Stimulated activated naive CD8-positive, alpha-beta T cell treated with anti-CD3 and anti-CD28 coated beads, Interleukin-15, Interleukin-2, amounts not matched to agents 100 ng/mL and 50 ng/mL, for 24 hours (primary cell): Measurements from ENCODE around the gene HCRTR1.
A peak's percentile ranks its signal among the peaks of the same experiment; 100 is the strongest.

Source experiments
- H3K27ac Mint-ChIP-seq: one replicate; pipeline ENCODE4 v1.8.0; 2021; ENCODE audit warnings: mild to moderate bottlenecking, mixed read lengths
- H3K27me3 Mint-ChIP-seq: one replicate; pipeline ENCODE4 v1.8.0; 2021; ENCODE audit warnings: mixed read lengths
- H3K36me3 Mint-ChIP-seq: one replicate; pipeline ENCODE4 v1.8.0; 2021; ENCODE audit warnings: low read depth, mixed read lengths
- H3K4me1 Mint-ChIP-seq: one replicate; pipeline ENCODE4 v1.8.0; 2021; ENCODE audit warnings: low read depth, mixed read lengths
- H3K4me3 Mint-ChIP-seq: one replicate; pipeline ENCODE4 v1.8.0; 2021; ENCODE audit warnings: mild to moderate bottlenecking, mixed read lengths
- H3K9me3 Mint-ChIP-seq: one replicate; pipeline ENCODE4 v1.8.0; 2021; ENCODE audit warnings: mixed read lengths

The HCRTR1 gene

GRCh38 chr1:31617218-31617915, at the start of gene HCRTR1:
Gene HCRTR1, plus strand, starts transcription at chr1:31617689. Its CDS starts 1,504 bp downstream, at chr1:31619193.
- Mint-ChIP-seq H3K9me3 (no peaks in the 10 kb centered on the region), H3K27me3 (peaks cover 32% of the 10 kb centered on the region), H3K36me3 (no peaks in the 10 kb centered on the region), H3K4me3 (peak within 1 kb of the TSS; percentile 69), H3K27ac (no peak within 1 kb of the TSS), H3K4me1 (peaks cover 5% of the 10 kb centered on the region)

GRCh38 chr1:31567956-31568570, 49.4 kb upstream of the HCRTR1 start:
- no peaks in the 10 kb centered on the region for H3K36me3 Mint-ChIP-seq
- H3K27me3 Mint-ChIP-seq, result peaks cover 3% of the 10 kb centered on the region
- no peaks in the 10 kb centered on the region for H3K4me1 Mint-ChIP-seq
- H3K9me3 Mint-ChIP-seq, result no peaks in the 10 kb centered on the region
- H3K4me3 Mint-ChIP-seq, result no peak overlapping the region
- no peak overlapping the region for H3K27ac Mint-ChIP-seq

- no peaks in the 10 kb centered on the region for H3K4me1 Mint-ChIP-seq
- H3K36me3 Mint-ChIP-seq, result no peaks in the 10 kb centered on the region
- no peak overlapping the region for H3K4me3 Mint-ChIP-seq
- H3K9me3 Mint-ChIP-seq, result no peaks in the 10 kb centered on the region
- H3K27ac Mint-ChIP-seq, result no peak overlapping the region
- no peaks in the 10 kb centered on the region for H3K27me3 Mint-ChIP-seq
Observed at GRCh38 chr1:31568895-31569595, 48.4 kb upstream of the HCRTR1 start.

GRCh38 chr1:31569596-31570173, 47.8 kb upstream of the HCRTR1 start:
- peaks cover 3% of the 10 kb centered on the region for H3K27me3 Mint-ChIP-seq
- H3K36me3 Mint-ChIP-seq, result no peaks in the 10 kb centered on the region
- H3K27ac Mint-ChIP-seq, result no peak overlapping the region
- no peak overlapping the region for H3K4me3 Mint-ChIP-seq
- no peaks in the 10 kb centered on the region for H3K9me3 Mint-ChIP-seq
- no peaks in the 10 kb centered on the region for H3K4me1 Mint-ChIP-seq

GRCh38 chr1:31570228-31570627, 47.3 kb upstream of the HCRTR1 start:
- Mint-ChIP-seq H3K27ac (no peak overlapping the region), H3K4me1 (no peaks in the 10 kb centered on the region), H3K9me3 (no peaks in the 10 kb centered on the region), H3K36me3 (no peaks in the 10 kb centered on the region), H3K4me3 (no peak overlapping the region), H3K27me3 (peaks cover 3% of the 10 kb centered on the region)

- H3K9me3 Mint-ChIP-seq, result no peaks in the 10 kb centered on the region
- H3K36me3 Mint-ChIP-seq, result no peaks in the 10 kb centered on the region
- no peak overlapping the region for H3K27ac Mint-ChIP-seq
- H3K4me1 Mint-ChIP-seq, result no peaks in the 10 kb centered on the region
- peaks cover 4% of the 10 kb centered on the region for H3K27me3 Mint-ChIP-seq
- H3K4me3 Mint-ChIP-seq, result no peak overlapping the region
Observed at GRCh38 chr1:31570906-31571305, 46.6 kb upstream of the HCRTR1 start.

GRCh38 chr1:31571340-31572295, 45.9 kb upstream of the HCRTR1 start:
- Mint-ChIP-seq H3K4me1 (no peaks in the 10 kb centered on the region), H3K9me3 (no peaks in the 10 kb centered on the region), H3K27ac (no peak overlapping the region), H3K36me3 (no peaks in the 10 kb centered on the region), H3K4me3 (no peak overlapping the region), H3K27me3 (peaks cover 7% of the 10 kb centered on the region)

- Mint-ChIP-seq H3K4me1 (no peaks in the 10 kb centered on the region), H3K4me3 (no peak overlapping the region), H3K9me3 (no peaks in the 10 kb centered on the region), H3K27ac (no peak overlapping the region), H3K27me3 (peaks cover 10% of the 10 kb centered on the region), H3K36me3 (no peaks in the 10 kb centered on the region)
Observed at GRCh38 chr1:31572323-31573104, 45.0 kb upstream of the HCRTR1 start.

GRCh38 chr1:31573261-31573660, 44.2 kb upstream of the HCRTR1 start:
- H3K36me3 Mint-ChIP-seq, result no peaks in the 10 kb centered on the region
- H3K4me1 Mint-ChIP-seq, result no peaks in the 10 kb centered on the region
- H3K27ac Mint-ChIP-seq, result no peak overlapping the region
- H3K4me3 Mint-ChIP-seq, result no peak overlapping the region
- H3K9me3 Mint-ChIP-seq, result no peaks in the 10 kb centered on the region
- H3K27me3 Mint-ChIP-seq, result peaks cover 10% of the 10 kb centered on the region

GRCh38 chr1:31574749-31575368, 42.6 kb upstream of the HCRTR1 start:
- H3K27me3 Mint-ChIP-seq, result peaks cover 10% of the 10 kb centered on the region
- no peak overlapping the region for H3K27ac Mint-ChIP-seq
- H3K9me3 Mint-ChIP-seq, result no peaks in the 10 kb centered on the region
- H3K4me1 Mint-ChIP-seq, result no peaks in the 10 kb centered on the region
- no peak overlapping the region for H3K4me3 Mint-ChIP-seq
- no peaks in the 10 kb centered on the region for H3K36me3 Mint-ChIP-seq

GRCh38 chr1:31575369-31576140, 41.9 kb upstream of the HCRTR1 start:
- Mint-ChIP-seq H3K27ac (no peak overlapping the region), H3K36me3 (no peaks in the 10 kb centered on the region), H3K27me3 (peaks cover 10% of the 10 kb centered on the region), H3K9me3 (no peaks in the 10 kb centered on the region), H3K4me1 (no peaks in the 10 kb centered on the region), H3K4me3 (no peak overlapping the region)

GRCh38 chr1:31576201-31576669, 41.3 kb upstream of the HCRTR1 start, which contains the start of gene TINAGL1:
Gene TINAGL1, plus strand, starts transcription at chr1:31576515. Its CDS starts 634 bp downstream, at chr1:31577149.
- Mint-ChIP-seq H3K27me3 (peaks cover 10% of the 10 kb centered on the region), H3K4me1 (no peaks in the 10 kb centered on the region)

More at GRCh38 chr1:31576201-31576669, 41.3 kb upstream of the HCRTR1 start, which contains the start of gene TINAGL1:
- Mint-ChIP-seq H3K9me3 (no peaks in the 10 kb centered on the region), H3K27ac (no peak within 1 kb of the TSS), H3K4me3 (no peak within 1 kb of the TSS), H3K36me3 (no peaks in the 10 kb centered on the region)
